ENCODE data around the gene MRPL48. TPM values are rescaled to one million over a fixed set of nuclear protein-coding genes. Genes with fewer than 3 reads are reported as not detected.
"Not testable (repeated sequence)": the region's sequence is repeated elsewhere in the genome, so short reads cannot be mapped to it uniquely, and the experiment has no call there.

The MRPL48 gene
- polyA plus RNA-seq, 1 of the 3 experiments (the other 2 are of a cell fraction), result 29.2 TPM

GRCh38 chr11:73762732-73763131 is 24.9 kb upstream of the MRPL48 start (continued):
- TF ChIP-seq, protein P1, sequence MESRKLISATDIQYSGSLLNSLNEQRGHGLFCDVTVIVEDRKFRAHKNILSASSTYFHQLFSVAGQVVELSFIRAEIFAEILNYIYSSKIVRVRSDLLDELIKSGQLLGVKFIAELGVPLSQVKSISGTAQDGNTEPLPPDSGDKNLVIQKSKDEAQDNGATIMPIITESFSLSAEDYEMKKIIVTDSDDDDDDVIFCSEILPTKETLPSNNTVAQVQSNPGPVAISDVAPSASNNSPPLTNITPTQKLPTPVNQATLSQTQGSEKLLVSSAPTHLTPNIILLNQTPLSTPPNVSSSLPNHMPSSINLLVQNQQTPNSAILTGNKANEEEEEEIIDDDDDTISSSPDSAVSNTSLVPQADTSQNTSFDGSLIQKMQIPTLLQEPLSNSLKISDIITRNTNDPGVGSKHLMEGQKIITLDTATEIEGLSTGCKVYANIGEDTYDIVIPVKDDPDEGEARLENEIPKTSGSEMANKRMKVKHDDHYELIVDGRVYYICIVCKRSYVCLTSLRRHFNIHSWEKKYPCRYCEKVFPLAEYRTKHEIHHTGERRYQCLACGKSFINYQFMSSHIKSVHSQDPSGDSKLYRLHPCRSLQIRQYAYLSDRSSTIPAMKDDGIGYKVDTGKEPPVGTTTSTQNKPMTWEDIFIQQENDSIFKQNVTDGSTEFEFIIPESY (IDR thresholded peaks at IDR 0.05; ENCODE audit: borderline replicate concordance, low read depth), result no peak
- no peak for TF ChIP-seq TEAD4 (IDR thresholded peaks at IDR 0.05; ENCODE audit: borderline replicate concordance, insufficient read depth)
- no peak for TF ChIP-seq CTCF (IDR thresholded peaks at IDR 0.05)
- TF ChIP-seq POLR2AphosphoS5 (IDR thresholded peaks at IDR 0.05; ENCODE audit: low read depth, low read length), result no peak

DNA sequence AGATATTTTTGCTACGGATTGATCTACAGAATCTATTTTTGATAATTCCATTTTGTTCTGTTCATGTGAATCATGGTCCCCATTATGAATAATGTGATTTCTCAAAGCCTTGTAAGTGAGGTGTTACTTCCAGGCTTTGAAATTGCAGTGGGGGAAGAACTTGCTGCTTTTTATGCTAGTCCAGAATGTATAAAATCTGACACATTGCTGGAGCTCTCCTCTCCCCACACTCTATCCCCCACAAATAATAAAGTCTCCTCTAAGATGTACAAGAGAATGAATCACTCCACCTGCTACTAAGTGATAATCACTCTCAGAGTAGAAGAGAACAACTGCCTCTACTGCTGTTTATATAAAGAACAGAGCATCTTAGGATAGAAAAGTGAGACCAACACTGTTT is 20.9 kb upstream of the MRPL48 start:
- Histone ChIP-seq H3K27ac (ENCODE audit: low read depth in 2 of 2, low read length in 1 of 2) (no peak overlapping the region), H3K36me3 (replicated peaks in 1 of 2; ENCODE audit: control insufficient read depth in 1 of 2, insufficient read depth in 2 of 2, low read length in 1 of 2) (no peaks in the 10 kb centered on the region), H3K4me3 (ENCODE audit: low read depth in 2 of 2, low read length in 1 of 2) (no peak overlapping the region), H3K9ac (no peak overlapping the region), H3K9me3 (no peaks in the 10 kb centered on the region), H3K4me1 (ENCODE audit: control insufficient read depth in 1 of 2, insufficient read depth in 2 of 2, low read depth in 1 of 2, low read length in 1 of 2) (no peaks in the 10 kb centered on the region; a peak in 1 of 4 replicates), H3F3A (replicated peaks; ENCODE audit: insufficient read depth) (peaks cover 4% of the 10 kb centered on the region), H2AFZ (ENCODE audit: low read depth) (no peak overlapping the region), H3K4me2 (no peak overlapping the region), H4K20me1 (ENCODE audit: insufficient read depth) (no peaks in the 10 kb centered on the region), H3K9me2 (no peaks in the 10 kb centered on the region), H3K27me3 (ENCODE audit: insufficient read depth) (no peaks in the 10 kb centered on the region), H3K79me2 (ENCODE audit: insufficient read depth) (no peaks in the 10 kb centered on the region)
- POLR2A ChIA-PET, result no interaction called here
- no peak for TF ChIP-seq FOXM1 (IDR thresholded peaks at IDR 0.05; ENCODE audit: low read depth)
- TF ChIP-seq, protein P1 (IDR thresholded peaks at IDR 0.05; ENCODE audit: borderline replicate concordance, low read depth), result no peak
- TF ChIP-seq MAX (IDR thresholded peaks at IDR 0.05; ENCODE audit: low read depth), result no peak
- no peak for TF ChIP-seq EP300 (IDR thresholded peaks at IDR 0.05; ENCODE audit: borderline replicate concordance in 1 of 2, low read depth in 1 of 2, low read length in 1 of 2)
- no peak for TF ChIP-seq POLR2AphosphoS5 (IDR thresholded peaks at IDR 0.05; ENCODE audit: low read depth, low read length)
- no peak for TF ChIP-seq RXRA (IDR thresholded peaks at IDR 0.05; ENCODE audit: borderline replicate concordance, low read depth)
- 77% methylated on average over 1 of the region's 1 CpG for WGBS (ENCODE audit: low lambda C conversion rate)
- no peak for DNase-seq
- CTCF ChIA-PET, result interaction anchor here (0.9 to 1.8 kb wide), 3 partner anchors 9 to 87 kb away, joined by 3 to 9 read pairs (median 3); no protein-coding TSS in a partner anchor

- H4K20me1 ChIP-seq (ENCODE audit: insufficient read depth); H3K36me3 ChIP-seq (replicated peaks in 1 of 2; ENCODE audit: control insufficient read depth in 1 of 2, insufficient read depth in 2 of 2, low read length in 1 of 2); H3K27me3 ChIP-seq (ENCODE audit: insufficient read depth); H3K9ac ChIP-seq; H3K4me3 ChIP-seq (ENCODE audit: low read depth in 2 of 2, low read length in 1 of 2); H3K4me2 ChIP-seq; H3K9me3 ChIP-seq; H2AFZ ChIP-seq (ENCODE audit: low read depth); H3K27ac ChIP-seq (ENCODE audit: low read depth in 2 of 2, low read length in 1 of 2); CTCF ChIA-PET; H3K9me2 ChIP-seq; H3K4me1 ChIP-seq (ENCODE audit: control insufficient read depth in 1 of 2, insufficient read depth in 2 of 2, low read depth in 1 of 2, low read length in 1 of 2); DNase-seq; H3K79me2 ChIP-seq (ENCODE audit: insufficient read depth); POLR2A ChIA-PET; H3F3A ChIP-seq (replicated peaks; ENCODE audit: insufficient read depth): not testable (repeated sequence)
- 96% methylated on average over 7 of the region's 7 CpGs for WGBS (ENCODE audit: low lambda C conversion rate)
Measured at GRCh38 chr11:73770811-73771210, 16.9 kb upstream of the MRPL48 start.
